Lower leg skin (tissue), 3 donors: ENCODE data around the gene UQCRQ.
"Not testable (repeated sequence)": the region's sequence is repeated elsewhere in the genome, so short reads cannot be mapped to it uniquely, and the experiment has no call there.

Experiments used
- CTCF ChIP-seq, 3 donors: fragments of 450-650 bp; IDR thresholded peaks; one replicate each; pipeline ENCODE4 v1.5.1; 2016; ENCODE audit warnings: antibody characterized with exemption in 3 of 3, mild to moderate bottlenecking in 3 of 3, moderate library complexity in 2 of 3
- POLR2A ChIP-seq, 2 donors: fragments of 450-650 bp; IDR thresholded peaks; one replicate each; pipeline ENCODE4 v1.6.1; 2016 to 2017; ENCODE audit warnings: antibody characterized with exemption in 2 of 2, mild to moderate bottlenecking in 1 of 2, moderate library complexity in 1 of 2

- TF ChIP-seq CTCF, POLR2A (IDR thresholded peaks at IDR 0.05): not testable (repeated sequence)
Measured at GRCh38 chr5:132854992-132855391, 11.4 kb upstream of the UQCRQ start.
